HG03103 (cell line): ENCODE measurements around the gene FASTK.
A peak's percentile ranks its signal among the peaks of the same experiment; 100 is the strongest.

Source experiments
- ATAC-seq: cut with Tn5 transposase; IDR thresholded peaks from one replicate; pipeline ENCODE4 v1.9.1; 2021; ENCODE audit warnings: low read depth; ENCODE audit not compliant: unreplicated experiment

Gene FASTK

GRCh38 chr7:151080522-151081169 lies at the start of gene FASTK:
TSS of gene FASTK (minus strand) at chr7:151080809. CDS start at chr7:151080766, 43 bp downstream.
- ATAC-seq: peak; percentile 71

GRCh38 chr7:151129960-151130591 lies 49.5 kb upstream of the FASTK start:
- no peak for ATAC-seq

GRCh38 chr7:151129117-151129959 lies 48.7 kb upstream of the FASTK start:
- ATAC-seq: no peak

- no peak for ATAC-seq
Observed at GRCh38 chr7:151128716-151129115, 48.1 kb upstream of the FASTK start.

- ATAC-seq: no peak
Observed at GRCh38 chr7:151128144-151128543, 47.5 kb upstream of the FASTK start.

GRCh38 chr7:151126491-151127137 lies 46.0 kb upstream of the FASTK start:
- ATAC-seq: no peak

- no peak for ATAC-seq
Observed at GRCh38 chr7:151125846-151126481, 45.4 kb upstream of the FASTK start.

- ATAC-seq: no peak
Observed at GRCh38 chr7:151125470-151125845, 44.8 kb upstream of the FASTK start.

- no peak for ATAC-seq
Observed at GRCh38 chr7:151124899-151125399, 44.3 kb upstream of the FASTK start.

- ATAC-seq: no peak
Observed at GRCh38 chr7:151124481-151124880, 43.9 kb upstream of the FASTK start.

- peak; percentile 69 for ATAC-seq
Observed at GRCh38 chr7:151123822-151124464, 43.3 kb upstream of the FASTK start.

GRCh38 chr7:151123158-151123821 lies 42.7 kb upstream of the FASTK start:
- ATAC-seq: no peak

- no peak for ATAC-seq
Observed at GRCh38 chr7:151122796-151123157, 42.2 kb upstream of the FASTK start.

- no peak for ATAC-seq
Observed at GRCh38 chr7:151122276-151122675, 41.7 kb upstream of the FASTK start.

GRCh38 chr7:151121380-151122170 lies 41.0 kb upstream of the FASTK start:
- ATAC-seq: no peak

GRCh38 chr7:151120896-151121295 lies 40.3 kb upstream of the FASTK start:
- ATAC-seq: no peak

- no peak for ATAC-seq
Observed at GRCh38 chr7:151119902-151120301, 39.3 kb upstream of the FASTK start.

GRCh38 chr7:151119055-151119415 lies 38.4 kb upstream of the FASTK start:
- ATAC-seq: no peak
